Ammon's horn (tissue), 1 donor: ENCODE results near the gene RBM33.
"Not testable (repeated sequence)": the region's sequence is repeated elsewhere in the genome, so short reads cannot be mapped to it uniquely, and the experiment has no call there.

Experiments used
- DNase-seq: peaks from one replicate; pipeline ENCODE4 v3.0.0-alpha.2; 2016; ENCODE audit warnings: low spot score

Gene RBM33

GRCh38 chr7:155644178-155644970 is at the start of gene RBM33:
Gene RBM33 (plus strand): TSS chr7:155644661. CDS start chr7:155644877, 216 bp downstream.
- peak; percentile 86 for DNase-seq

- no peak for DNase-seq
Measured at GRCh38 chr7:155594961-155595366, 49.5 kb upstream of the RBM33 start.

- DNase-seq: no peak
Measured at GRCh38 chr7:155597753-155598140, 46.7 kb upstream of the RBM33 start.

GRCh38 chr7:155598810-155599210 is 45.7 kb upstream of the RBM33 start:
- DNase-seq: peak; percentile 85

GRCh38 chr7:155602156-155602555 is 42.3 kb upstream of the RBM33 start:
- no peak for DNase-seq

GRCh38 chr7:155602750-155603149 is 41.7 kb upstream of the RBM33 start:
- DNase-seq: no peak

- DNase-seq: no peak
Measured at GRCh38 chr7:155603205-155603857, 41.1 kb upstream of the RBM33 start.

- DNase-seq: no peak
Measured at GRCh38 chr7:155603858-155604503, 40.5 kb upstream of the RBM33 start.

GRCh38 chr7:155604504-155604997 is 39.9 kb upstream of the RBM33 start:
- no peak for DNase-seq

GRCh38 chr7:155609185-155609584 is 35.3 kb upstream of the RBM33 start:
- no peak for DNase-seq

GRCh38 chr7:155610633-155611193 is 33.7 kb upstream of the RBM33 start:
- DNase-seq: peak; percentile 30

GRCh38 chr7:155611808-155612447 is 32.5 kb upstream of the RBM33 start:
- DNase-seq: no peak

- no peak for DNase-seq
Measured at GRCh38 chr7:155612658-155613057, 31.8 kb upstream of the RBM33 start.

GRCh38 chr7:155615085-155615484 is 29.4 kb upstream of the RBM33 start:
- not testable (repeated sequence) for DNase-seq

GRCh38 chr7:155618708-155619633 is 25.5 kb upstream of the RBM33 start:
- no peak for DNase-seq

- DNase-seq: no peak
Measured at GRCh38 chr7:155619634-155620271, 24.7 kb upstream of the RBM33 start.

GRCh38 chr7:155620497-155620896 is 24.0 kb upstream of the RBM33 start:
- DNase-seq: no peak

- DNase-seq: no peak
Measured at GRCh38 chr7:155621418-155621980, 23.0 kb upstream of the RBM33 start.

GRCh38 chr7:155624412-155624811 is 20.0 kb upstream of the RBM33 start:
- no peak for DNase-seq

GRCh38 chr7:155625557-155625956 is 18.9 kb upstream of the RBM33 start:
- no peak for DNase-seq
